ENCODE data around the gene ALDOB. TPM values are rescaled to one million over a fixed set of nuclear protein-coding genes. Genes with fewer than 3 reads are reported as not detected.

ALDOB gene
- total RNA-seq, 2 donors from 2014 or later = 0.24 to 0.85 TPM

GRCh38 chr9:101440714-101441230 lies 5.2 kb upstream of the ALDOB start:
- Histone ChIP-seq H3K27ac (no peak overlapping the region), H3K27me3 (no peaks in the 10 kb centered on the region), H3K4me3 (no peak overlapping the region), H3K4me1 (peaks cover 0 to 8% of the 10 kb centered on the region in 2 donors), H3K36me3 (no peaks in the 10 kb centered on the region), H3K9me3 (no peaks in the 10 kb centered on the region)
- TF ChIP-seq, protein P1, sequence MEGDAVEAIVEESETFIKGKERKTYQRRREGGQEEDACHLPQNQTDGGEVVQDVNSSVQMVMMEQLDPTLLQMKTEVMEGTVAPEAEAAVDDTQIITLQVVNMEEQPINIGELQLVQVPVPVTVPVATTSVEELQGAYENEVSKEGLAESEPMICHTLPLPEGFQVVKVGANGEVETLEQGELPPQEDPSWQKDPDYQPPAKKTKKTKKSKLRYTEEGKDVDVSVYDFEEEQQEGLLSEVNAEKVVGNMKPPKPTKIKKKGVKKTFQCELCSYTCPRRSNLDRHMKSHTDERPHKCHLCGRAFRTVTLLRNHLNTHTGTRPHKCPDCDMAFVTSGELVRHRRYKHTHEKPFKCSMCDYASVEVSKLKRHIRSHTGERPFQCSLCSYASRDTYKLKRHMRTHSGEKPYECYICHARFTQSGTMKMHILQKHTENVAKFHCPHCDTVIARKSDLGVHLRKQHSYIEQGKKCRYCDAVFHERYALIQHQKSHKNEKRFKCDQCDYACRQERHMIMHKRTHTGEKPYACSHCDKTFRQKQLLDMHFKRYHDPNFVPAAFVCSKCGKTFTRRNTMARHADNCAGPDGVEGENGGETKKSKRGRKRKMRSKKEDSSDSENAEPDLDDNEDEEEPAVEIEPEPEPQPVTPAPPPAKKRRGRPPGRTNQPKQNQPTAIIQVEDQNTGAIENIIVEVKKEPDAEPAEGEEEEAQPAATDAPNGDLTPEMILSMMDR (IDR thresholded peaks at IDR 0.05) = no peak
- DNase-seq (ENCODE audit: low spot score) = no peak

DNA sequence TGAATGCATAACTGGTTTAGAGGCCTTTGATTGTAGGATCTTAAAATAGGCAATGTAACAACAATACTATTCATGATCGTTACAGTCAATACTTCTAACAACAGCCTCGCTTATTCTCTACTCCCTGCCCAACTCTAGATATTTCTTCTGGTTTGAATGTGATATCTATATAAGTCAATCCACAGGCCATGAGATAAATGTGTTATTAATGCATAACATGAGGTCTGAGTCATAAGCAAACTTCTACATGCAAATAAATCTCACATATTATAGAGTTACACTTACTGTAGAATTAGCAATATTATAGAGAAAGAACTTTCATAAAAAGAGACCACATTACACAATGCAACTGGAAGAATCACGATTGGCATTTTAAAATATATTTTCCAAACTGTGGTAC lies 2.9 kb upstream of the ALDOB start:
- H3K27ac ChIP-seq = peak overlapping the region in 1 of 2 donors; percentile 76
- TF ChIP-seq, protein P1 (IDR thresholded peaks at IDR 0.05) = no peak
- no peaks in the 10 kb centered on the region for H3K36me3 ChIP-seq
- peaks cover 0 to 7% of the 10 kb centered on the region in 2 donors for H3K4me1 ChIP-seq
- no peak for DNase-seq (ENCODE audit: low spot score)
- H3K4me3 ChIP-seq = no peak overlapping the region
- H3K9me3 ChIP-seq = no peaks in the 10 kb centered on the region
- no peaks in the 10 kb centered on the region for H3K27me3 ChIP-seq

- Histone ChIP-seq H3K4me1 (peaks cover 0 to 5% of the 10 kb centered on the region in 2 donors), H3K36me3 (no peaks in the 10 kb centered on the region), H3K4me3 (no peak overlapping the region), H3K9me3 (no peaks in the 10 kb centered on the region), H3K27me3 (no peaks in the 10 kb centered on the region), H3K27ac (peak overlapping the region in 1 of 2 donors; percentile 76)
- TF ChIP-seq, protein P1 (IDR thresholded peaks at IDR 0.05) = no peak
- DNase-seq (ENCODE audit: low spot score) = peak; percentile 66
These were observed 2.2 kb upstream of the ALDOB start for GRCh38 chr9:101437806-101438232.

GRCh38 chr9:101434998-101435397 lies 576 bp downstream of the ALDOB start:
- Histone ChIP-seq H3K27ac (no peak overlapping the region), H3K36me3 (no peaks in the 10 kb centered on the region)
- no peak for DNase-seq (ENCODE audit: low spot score)

DNA sequence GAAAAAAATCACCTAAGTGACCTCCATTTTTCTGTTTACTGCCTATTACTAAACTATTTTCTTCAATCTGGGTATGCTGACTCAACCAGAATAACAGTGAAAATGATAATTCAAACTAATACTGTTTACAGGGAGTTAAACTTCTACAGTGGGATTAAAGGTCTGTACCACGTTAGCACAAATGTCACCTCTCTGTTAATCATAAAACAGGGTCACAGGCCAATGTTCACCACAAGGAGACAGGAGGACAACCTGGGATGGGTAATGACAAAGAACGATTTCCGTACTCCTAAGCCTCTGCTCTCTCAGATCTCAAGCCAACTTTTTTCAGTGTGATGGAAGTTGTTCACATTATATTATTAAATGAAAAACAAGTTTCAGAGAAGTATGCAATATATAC lies 2.3 kb downstream of the ALDOB start:
- H3K27me3 ChIP-seq = no peaks in the 10 kb centered on the region
- no peak for DNase-seq (ENCODE audit: low spot score)
- H3K36me3 ChIP-seq = no peaks in the 10 kb centered on the region
- no peak overlapping the region for H3K4me3 ChIP-seq
- peaks cover 0 to 5% of the 10 kb centered on the region in 2 donors for H3K4me1 ChIP-seq
- no peaks in the 10 kb centered on the region for H3K9me3 ChIP-seq
- TF ChIP-seq, protein P1 (IDR thresholded peaks at IDR 0.05) = no peak
- H3K27ac ChIP-seq = no peak overlapping the region

More at GRCh38 chr9:101434998-101435397, 576 bp downstream of the ALDOB start:
- Histone ChIP-seq H3K4me1 (peaks cover 0 to 5% of the 10 kb centered on the region in 2 donors), H3K9me3 (no peaks in the 10 kb centered on the region), H3K4me3 (no peak overlapping the region), H3K27me3 (no peaks in the 10 kb centered on the region)
- TF ChIP-seq, protein P1 (IDR thresholded peaks at IDR 0.05) = no peak

DNA sequence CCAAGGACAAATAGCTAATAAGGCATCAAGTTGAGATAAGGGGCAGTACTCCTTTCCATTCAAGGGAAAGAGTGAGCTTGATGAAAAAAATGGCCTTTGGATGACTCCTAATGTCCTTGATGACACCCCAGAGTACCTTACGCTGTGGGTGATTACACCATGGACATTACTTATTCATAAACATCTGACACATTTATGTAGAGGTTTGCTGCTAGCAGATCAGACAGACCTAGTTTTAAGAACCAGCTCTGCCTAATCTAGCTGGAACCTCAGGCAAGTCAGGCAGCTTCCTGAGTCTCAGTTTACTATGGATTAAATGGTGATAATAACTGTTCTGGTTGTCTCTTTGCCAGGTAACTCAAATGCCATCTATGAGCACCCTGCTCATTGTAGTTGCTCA lies 2.8 kb downstream of the ALDOB start:
- TF ChIP-seq, protein P1 (IDR thresholded peaks at IDR 0.05) = no peak
- DNase-seq (ENCODE audit: low spot score) = no peak
- peaks cover 0 to 5% of the 10 kb centered on the region in 2 donors for H3K4me1 ChIP-seq
- no peaks in the 10 kb centered on the region for H3K36me3 ChIP-seq
- no peak overlapping the region for H3K27ac ChIP-seq
- H3K27me3 ChIP-seq = no peaks in the 10 kb centered on the region
- no peak overlapping the region for H3K4me3 ChIP-seq
- no peaks in the 10 kb centered on the region for H3K9me3 ChIP-seq
